Neuronal stem cell (in vitro differentiated cells): ENCODE data around the gene OSBPL1A.
"Not testable (repeated sequence)": the region's sequence is repeated elsewhere in the genome, so short reads cannot be mapped to it uniquely, and the experiment has no call there.

ENCODE experiments used
- DNase-seq: peaks from one replicate; pipeline ENCODE4 v3.0.0-alpha.2; 2013; ENCODE audit warnings: low spot score
- H2AFZ ChIP-seq: one replicate; pipeline ENCODE4 v1.6.1; 2013; ENCODE audit warnings: mild to moderate bottlenecking, low read length, inconsistent platforms
- H2AK5ac ChIP-seq: 2 replicates; pipeline ENCODE4 v1.6.1; 2013; ENCODE audit warnings: low read depth, mild to moderate bottlenecking, inconsistent platforms, low read length, moderate library complexity, mixed read lengths
- H2BK120ac ChIP-seq: 2 replicates; pipeline ENCODE4 v1.6.1; 2013; ENCODE audit warnings: low read depth, mild to moderate bottlenecking, inconsistent platforms, low read length, moderate library complexity, mixed read lengths
- H2BK12ac ChIP-seq: one replicate; pipeline ENCODE4 v1.6.1; 2013; ENCODE audit warnings: low read length, inconsistent platforms
- H2BK15ac ChIP-seq: 2 replicates; pipeline ENCODE4 v1.6.1; 2013; ENCODE audit warnings: mild to moderate bottlenecking, low read length, inconsistent platforms, mixed read lengths
- H2BK5ac ChIP-seq: one replicate; pipeline ENCODE4 v1.6.1; 2013; ENCODE audit warnings: inconsistent platforms, mild to moderate bottlenecking, low read length, moderate library complexity
- H3K14ac ChIP-seq: one replicate; pipeline ENCODE4 v1.6.1; 2013; ENCODE audit warnings: low read length, inconsistent platforms
- H3K18ac ChIP-seq: 2 replicates; pipeline ENCODE4 v1.6.1; 2013; ENCODE audit warnings: low read length, inconsistent platforms
- H3K23ac ChIP-seq: 2 replicates; pipeline ENCODE4 v1.6.1; 2013; ENCODE audit warnings: low read depth, mild to moderate bottlenecking, mixed read lengths, low read length, inconsistent platforms; ENCODE audit not compliant: poor library complexity
- H3K27ac ChIP-seq: replicated peaks from 3 replicates; pipeline ENCODE4 v1.5.1; 2013; ENCODE audit warnings: low read length, inconsistent platforms
- H3K27me3 ChIP-seq, 3 experiments: 2 replicates each; pipeline ENCODE4 v1.6.1; 2013; ENCODE audit warnings: low read length in 3 of 3, mild to moderate bottlenecking in 2 of 3, inconsistent platforms in 1 of 3, low read depth in 1 of 3, mixed read lengths in 1 of 3, moderate library complexity in 1 of 3; ENCODE audit not compliant: control insufficient read depth in 3 of 3, insufficient read depth in 3 of 3
- H3K36me3 ChIP-seq, 2 donors: replicated peaks in 1 of 2; 2 replicates each; pipeline ENCODE4 v1.6.1; 2013; ENCODE audit warnings: low read length in 2 of 2; ENCODE audit not compliant: control insufficient read depth in 2 of 2, insufficient read depth in 2 of 2
- H3K4ac ChIP-seq: 2 replicates; pipeline ENCODE4 v1.6.1; 2013; ENCODE audit warnings: inconsistent platforms, mild to moderate bottlenecking, low read length, moderate library complexity
- H3K4me1 ChIP-seq, 2 donors: 1 replicate in 1 of 2; 2 replicates in 1 of 2; pipeline ENCODE4 v1.6.1; 2013; ENCODE audit warnings: low read length in 2 of 2, low read depth in 1 of 2; ENCODE audit not compliant: control insufficient read depth in 2 of 2, insufficient read depth in 1 of 2
- H3K4me2 ChIP-seq: one replicate; pipeline ENCODE4 v1.6.1; 2013; ENCODE audit warnings: mild to moderate bottlenecking, low read length, inconsistent platforms; ENCODE audit not compliant: insufficient read depth, poor library complexity, severe bottlenecking
- H3K4me3 ChIP-seq, 2 donors: 2 replicates each; pipeline ENCODE4 v1.5.1; 2013; ENCODE audit warnings: low read length in 2 of 2, mild to moderate bottlenecking in 2 of 2, inconsistent platforms in 1 of 2, moderate library complexity in 1 of 2
- H3K79me1 ChIP-seq: one replicate; pipeline ENCODE4 v1.6.1; 2013; ENCODE audit warnings: low read depth, mild to moderate bottlenecking, inconsistent platforms, low read length, moderate library complexity
- H3K9ac ChIP-seq: one replicate; pipeline ENCODE4 v1.6.1; 2013; ENCODE audit warnings: mild to moderate bottlenecking, low read depth, low read length, inconsistent platforms; ENCODE audit not compliant: poor library complexity
- H3K9me3 ChIP-seq, 2 donors: replicated peaks in 1 of 2; 2 replicates each; pipeline versions ENCODE3 to v1.6.1; 2013; ENCODE audit warnings: low read length in 2 of 2, mild to moderate bottlenecking in 2 of 2, inconsistent platforms in 1 of 2, low read depth in 1 of 2, mixed read lengths in 1 of 2, moderate library complexity in 1 of 2; ENCODE audit not compliant: control insufficient read depth in 2 of 2, insufficient read depth in 1 of 2
- H4K8ac ChIP-seq: one replicate; pipeline ENCODE4 v1.6.1; 2013; ENCODE audit warnings: low read depth, mild to moderate bottlenecking, inconsistent platforms, low read length, moderate library complexity
- H4K91ac ChIP-seq: one replicate; pipeline ENCODE4 v1.6.1; 2013; ENCODE audit warnings: low read length, low read depth, mild to moderate bottlenecking, inconsistent platforms; ENCODE audit not compliant: poor library complexity
- WGBS, 2 donors: extraction: QIAGEN DNeasy Blood & Tissue Kit; methylation state at CpG; one replicate each; pipeline ENCODE4 v1.1.7; 2013; ENCODE audit warnings: missing lambda C conversion rate in 2 of 2, mixed read lengths in 1 of 2; ENCODE audit not compliant: insufficient read length in 2 of 2, insufficient replicate concordance in 1 of 2; ENCODE audit errors: extremely low coverage in 2 of 2; 5-methylcytosine and 5-hydroxymethylcytosine counted together

OSBPL1A gene

GRCh38 chr18:24149591-24149990 lies 248.0 kb downstream of the OSBPL1A start:
- not testable (repeated sequence) for H3K18ac ChIP-seq, H3K79me1 ChIP-seq, H4K8ac ChIP-seq, H3K4ac ChIP-seq, H4K91ac ChIP-seq, H2AFZ ChIP-seq, H2AK5ac ChIP-seq, H2BK12ac ChIP-seq, H3K27me3 ChIP-seq, DNase-seq, H2BK120ac ChIP-seq, H3K4me3 ChIP-seq, H3K23ac ChIP-seq, H3K9ac ChIP-seq, H2BK15ac ChIP-seq, H3K14ac ChIP-seq, H3K27ac ChIP-seq, H2BK5ac ChIP-seq, H3K4me2 ChIP-seq, H3K4me1 ChIP-seq, H3K9me3 ChIP-seq
- H3K36me3 ChIP-seq = peaks cover 4 to 14% of the 10 kb centered on the region in 2 donors
- no CpG with 5 or more reads among the region's 28 CpGs for WGBS, 2 donors

- Histone ChIP-seq H3K14ac (no peak overlapping the region), H2BK12ac (no peak overlapping the region), H3K9ac (no peak overlapping the region), H2BK15ac (no peak overlapping the region), H2AFZ (no peak overlapping the region), H3K4ac (no peak overlapping the region), H3K18ac (no peak overlapping the region), H3K4me3 (no peak overlapping the region), H3K9me3 (peaks cover 0 to 4% of the 10 kb centered on the region in 2 donors), H3K4me1 (peaks cover 0 to 4% of the 10 kb centered on the region in 2 donors), H3K23ac (no peak overlapping the region), H3K79me1 (no peaks in the 10 kb centered on the region), H2AK5ac (no peak overlapping the region), H3K27me3 (no peaks in the 10 kb centered on the region), H3K4me2 (no peak overlapping the region), H2BK5ac (no peak overlapping the region), H3K27ac (no peak overlapping the region), H4K8ac (no peak overlapping the region), H4K91ac (no peak overlapping the region), H2BK120ac (no peak overlapping the region), H3K36me3 (no peaks in the 10 kb centered on the region)
- no peak for DNase-seq
These were observed 255.2 kb downstream of the OSBPL1A start for GRCh38 chr18:24142376-24142775.

- Histone ChIP-seq H2AFZ (no peak overlapping the region), H4K91ac (no peak overlapping the region), H2BK120ac (no peak overlapping the region), H3K4me1 (peaks cover 0 to 4% of the 10 kb centered on the region in 2 donors), H3K14ac (no peak overlapping the region), H3K79me1 (no peaks in the 10 kb centered on the region), H3K4me3 (no peak overlapping the region), H3K9me3 (peaks cover 0 to 4% of the 10 kb centered on the region in 2 donors), H3K36me3 (no peaks in the 10 kb centered on the region), H3K27me3 (no peaks in the 10 kb centered on the region), H2BK15ac (no peak overlapping the region), H2BK12ac (no peak overlapping the region), H4K8ac (no peak overlapping the region), H2BK5ac (no peak overlapping the region), H3K27ac (no peak overlapping the region), H3K9ac (no peak overlapping the region), H3K23ac (no peak overlapping the region), H3K4ac (no peak overlapping the region), H3K18ac (no peak overlapping the region), H3K4me2 (no peak overlapping the region), H2AK5ac (no peak overlapping the region)
- no CpG with 5 or more reads among the region's 2 CpGs for WGBS, 2 donors
- no peak for DNase-seq
These were observed 256.9 kb downstream of the OSBPL1A start for GRCh38 chr18:24140697-24141096.

- DNase-seq = peak; percentile 79
- no peaks in the 10 kb centered on the region for H3K27me3 ChIP-seq
These were observed 258.6 kb downstream of the OSBPL1A start, which contains the start of gene CABYR for GRCh38 chr18:24138789-24139616. TSS of gene CABYR (plus strand) at chr18:24139062. CDS start at chr18:24143115, 4,053 bp downstream.

More at GRCh38 chr18:24138789-24139616, 258.6 kb downstream of the OSBPL1A start, which contains the start of gene CABYR:
- peak within 1 kb of the TSS; percentile 99 for H3K23ac ChIP-seq
- H2AK5ac ChIP-seq = peak within 1 kb of the TSS; percentile 78
- H3K4me1 ChIP-seq = peaks cover 0 to 4% of the 10 kb centered on the region in 2 donors
- H4K91ac ChIP-seq = no peak within 1 kb of the TSS
- H2AFZ ChIP-seq = no peak within 1 kb of the TSS
- peak within 1 kb of the TSS; percentile 14 for H2BK5ac ChIP-seq
- peaks cover 0 to 4% of the 10 kb centered on the region in 2 donors for H3K9me3 ChIP-seq
- H3K18ac ChIP-seq = peak within 1 kb of the TSS; percentile 97
- H4K8ac ChIP-seq = no peak within 1 kb of the TSS
- no peaks in the 10 kb centered on the region for H3K79me1 ChIP-seq
- H2BK120ac ChIP-seq = peak within 1 kb of the TSS; percentile 47
- no peak within 1 kb of the TSS for H2BK12ac ChIP-seq
- H3K4me2 ChIP-seq = peak within 1 kb of the TSS; percentile 75
- peak within 1 kb of the TSS; percentile 85 for H3K9ac ChIP-seq
- H3K27ac ChIP-seq = peak within 1 kb of the TSS; percentile 54
- H3K4ac ChIP-seq = peak within 1 kb of the TSS; percentile 13
- H3K4me3 ChIP-seq = peak within 1 kb of the TSS in 1 of 2 donors; percentile 81
- no peaks in the 10 kb centered on the region for H3K36me3 ChIP-seq
- H2BK15ac ChIP-seq = no peak within 1 kb of the TSS
- WGBS, 2 donors = no CpG with 5 or more reads among the region's 63 CpGs
- no peak within 1 kb of the TSS for H3K14ac ChIP-seq
